ENCODE measurements around the gene GBA2. TPM values are rescaled to one million over a fixed set of nuclear protein-coding genes. Genes with fewer than 3 reads are reported as not detected.

The GBA2 gene
- total and polyA plus RNA-seq, 8 donors, result 63.3 to 113 (median 92.2) TPM

DNA sequence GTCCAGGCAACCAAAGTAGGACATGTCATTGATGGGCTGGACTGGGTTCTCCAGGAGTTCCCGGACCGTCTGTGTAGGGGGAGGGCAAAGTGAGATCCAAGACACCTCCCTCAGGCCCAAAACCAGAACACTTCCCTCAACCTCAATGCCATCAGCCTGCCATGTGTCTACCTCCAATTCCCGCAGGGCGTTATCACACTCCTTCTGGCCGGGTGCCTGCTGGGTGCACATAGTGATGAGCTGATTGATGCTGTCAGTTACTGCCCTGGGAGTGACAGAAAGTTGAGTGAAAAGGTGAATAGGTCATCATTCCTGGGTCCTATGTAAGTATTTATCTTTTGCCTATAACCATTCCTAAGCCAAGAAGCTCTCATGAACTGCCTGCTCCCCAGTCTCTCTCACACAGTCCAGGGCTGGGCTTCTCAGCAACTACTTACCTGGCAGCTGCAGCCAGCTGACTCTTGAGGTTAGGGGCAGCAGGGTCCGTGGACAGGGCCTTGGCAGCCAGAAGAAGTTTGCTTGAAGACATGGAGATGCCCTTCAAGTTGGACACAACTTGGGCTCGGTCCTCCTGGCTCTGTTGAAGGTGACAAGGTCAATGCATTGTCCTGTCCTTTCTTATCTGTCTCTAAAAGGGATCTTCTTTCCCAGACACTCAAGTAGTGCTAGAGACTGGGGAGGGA lies 38.1 kb downstream of the GBA2 start:
- Histone ChIP-seq H3K27ac (no peak overlapping the region), H3K36me3 (peaks cover 2 to 100% of the 10 kb centered on the region in 2 donors), H3K4me1 (no peaks in the 10 kb centered on the region), H3K9me3 (no peaks in the 10 kb centered on the region), H3K4me3 (no peak overlapping the region), H3K27me3 (no peaks in the 10 kb centered on the region)
- intact Hi-C loops (cut with DNase I), result no loop called here
- DNase-seq (no peak), ATAC-seq (no peak)
- TF ChIP-seq, protein P1, sequence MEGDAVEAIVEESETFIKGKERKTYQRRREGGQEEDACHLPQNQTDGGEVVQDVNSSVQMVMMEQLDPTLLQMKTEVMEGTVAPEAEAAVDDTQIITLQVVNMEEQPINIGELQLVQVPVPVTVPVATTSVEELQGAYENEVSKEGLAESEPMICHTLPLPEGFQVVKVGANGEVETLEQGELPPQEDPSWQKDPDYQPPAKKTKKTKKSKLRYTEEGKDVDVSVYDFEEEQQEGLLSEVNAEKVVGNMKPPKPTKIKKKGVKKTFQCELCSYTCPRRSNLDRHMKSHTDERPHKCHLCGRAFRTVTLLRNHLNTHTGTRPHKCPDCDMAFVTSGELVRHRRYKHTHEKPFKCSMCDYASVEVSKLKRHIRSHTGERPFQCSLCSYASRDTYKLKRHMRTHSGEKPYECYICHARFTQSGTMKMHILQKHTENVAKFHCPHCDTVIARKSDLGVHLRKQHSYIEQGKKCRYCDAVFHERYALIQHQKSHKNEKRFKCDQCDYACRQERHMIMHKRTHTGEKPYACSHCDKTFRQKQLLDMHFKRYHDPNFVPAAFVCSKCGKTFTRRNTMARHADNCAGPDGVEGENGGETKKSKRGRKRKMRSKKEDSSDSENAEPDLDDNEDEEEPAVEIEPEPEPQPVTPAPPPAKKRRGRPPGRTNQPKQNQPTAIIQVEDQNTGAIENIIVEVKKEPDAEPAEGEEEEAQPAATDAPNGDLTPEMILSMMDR (IDR thresholded peaks at IDR 0.05), result no peak

DNA sequence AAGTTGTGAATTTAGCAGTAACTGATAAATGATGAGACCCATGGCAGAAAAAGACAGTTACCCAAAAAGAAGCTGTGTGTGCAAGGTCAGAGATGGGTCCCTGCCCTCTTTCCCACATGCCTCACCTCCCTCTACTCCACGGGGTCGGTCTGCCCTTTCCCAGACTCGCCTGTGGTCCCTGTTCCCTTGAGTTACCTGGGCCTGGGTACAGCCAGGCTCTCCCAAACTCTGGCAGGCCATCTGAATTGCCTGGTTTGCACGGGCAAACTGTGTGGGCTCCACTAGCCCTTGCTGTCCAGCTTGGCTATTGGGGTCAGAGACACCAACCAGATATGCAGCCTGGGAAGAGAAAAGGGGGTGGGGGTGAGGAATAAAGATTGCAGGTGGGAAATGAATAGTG lies 40.9 kb downstream of the GBA2 start:
- Histone ChIP-seq H3K4me3 (no peak overlapping the region), H3K27ac (no peak overlapping the region), H3K9me3 (no peaks in the 10 kb centered on the region), H3K27me3 (no peaks in the 10 kb centered on the region), H3K4me1 (no peaks in the 10 kb centered on the region), H3K36me3 (peaks cover 2 to 100% of the 10 kb centered on the region in 2 donors)
- DNase-seq (no peak), ATAC-seq (no peak)
- intact Hi-C loops (cut with DNase I), result no loop called here
- TF ChIP-seq, protein P1 (IDR thresholded peaks at IDR 0.05), result no peak

DNA sequence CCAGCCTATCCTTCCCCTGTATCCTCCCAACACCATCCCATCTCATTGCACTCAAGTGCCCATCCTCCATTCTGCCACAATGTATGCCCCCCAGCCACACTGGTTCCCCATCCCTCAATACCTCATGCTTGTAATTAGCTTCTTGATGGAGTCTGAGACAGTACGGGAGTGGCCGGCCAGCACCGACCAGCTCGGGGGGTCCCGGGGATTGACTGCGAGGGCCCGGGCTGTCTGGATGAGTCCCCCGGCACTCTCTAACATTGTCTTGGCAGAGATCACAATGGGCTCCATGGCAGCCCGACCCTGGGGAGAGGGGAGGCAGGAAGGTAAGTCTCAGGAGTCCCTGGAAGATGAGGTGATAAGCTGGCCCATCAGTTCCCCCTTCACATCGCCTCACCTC lies 42.1 kb downstream of the GBA2 start:
- no peak overlapping the region for H3K4me3 ChIP-seq
- TF ChIP-seq, protein P1 (IDR thresholded peaks at IDR 0.05), result no peak
- ATAC-seq (no peak), DNase-seq (no peak)
- H3K27me3 ChIP-seq, result no peaks in the 10 kb centered on the region
- no peaks in the 10 kb centered on the region for H3K4me1 ChIP-seq
- no peaks in the 10 kb centered on the region for H3K9me3 ChIP-seq
- peaks cover 2 to 100% of the 10 kb centered on the region in 2 donors for H3K36me3 ChIP-seq
- no peak overlapping the region for H3K27ac ChIP-seq
- intact Hi-C loops (cut with DNase I), result no loop called here

DNA sequence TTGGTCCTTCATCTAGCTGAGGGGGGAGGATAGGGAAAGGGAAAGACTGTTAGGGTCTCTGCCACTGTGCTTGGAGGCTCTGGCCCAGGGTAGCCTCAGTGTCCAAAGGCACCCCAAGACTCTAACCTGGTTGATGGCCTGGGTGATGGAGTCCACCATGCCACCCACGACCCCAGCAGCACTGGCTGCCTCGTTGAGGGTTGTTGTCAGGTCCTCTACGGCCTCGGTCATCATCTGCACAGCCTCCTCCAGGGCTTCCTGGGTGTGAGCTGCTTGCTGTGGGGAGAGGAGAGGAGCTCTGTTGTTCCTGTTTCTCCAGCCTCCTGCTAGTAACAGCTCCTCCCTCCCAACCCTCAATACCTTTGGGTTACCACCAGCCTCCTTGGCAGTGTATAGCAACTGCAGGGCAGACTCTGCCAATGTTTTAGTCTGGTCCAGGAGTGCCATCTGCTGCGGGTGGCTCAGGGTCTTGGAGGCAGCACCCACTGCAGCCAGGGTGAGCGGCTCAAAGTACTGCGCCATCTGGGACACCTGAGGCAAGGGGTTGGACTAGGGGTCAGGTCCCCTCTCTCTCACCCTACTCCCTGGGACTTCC lies 43.1 kb downstream of the GBA2 start:
- intact Hi-C loops (cut with DNase I), result no loop called here
- DNase-seq, result no peak
- Histone ChIP-seq H3K27me3 (no peaks in the 10 kb centered on the region), H3K9me3 (no peaks in the 10 kb centered on the region), H3K4me3 (no peak overlapping the region), H3K27ac (no peak overlapping the region), H3K36me3 (peaks cover 2 to 100% of the 10 kb centered on the region in 2 donors), H3K4me1 (no peaks in the 10 kb centered on the region)
- ATAC-seq, result no peak
- TF ChIP-seq, protein P1 (IDR thresholded peaks at IDR 0.05), result no peak

DNA sequence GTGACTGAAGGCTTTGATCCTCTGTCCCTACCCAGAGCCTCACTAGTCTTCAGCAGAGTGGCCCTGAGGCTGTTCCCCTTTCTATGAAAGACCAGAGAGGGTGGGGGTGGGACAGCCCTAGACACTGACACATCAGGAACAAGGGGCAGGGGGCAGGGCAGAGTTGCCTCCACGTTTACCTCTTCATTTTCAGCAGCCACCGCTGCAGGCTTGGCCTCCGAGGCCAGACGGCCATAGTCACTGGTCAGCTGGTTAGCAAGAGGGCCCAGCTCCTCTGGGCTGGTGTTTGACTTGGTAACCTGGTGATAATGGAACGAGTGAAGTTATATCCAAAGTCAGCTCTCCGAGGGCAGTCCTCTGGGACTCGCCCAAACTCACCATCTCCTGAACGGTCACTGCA lies 43.7 kb downstream of the GBA2 start:
- peaks cover 2 to 100% of the 10 kb centered on the region in 2 donors for H3K36me3 ChIP-seq
- no peak overlapping the region for H3K27ac ChIP-seq
- no peak for ATAC-seq
- no peak overlapping the region for H3K4me3 ChIP-seq
- TF ChIP-seq, protein P1 (IDR thresholded peaks at IDR 0.05), result no peak
- H3K4me1 ChIP-seq, result no peaks in the 10 kb centered on the region
- intact Hi-C loops (cut with DNase I), result no loop called here
- DNase-seq, result no peak
- H3K27me3 ChIP-seq, result no peaks in the 10 kb centered on the region
- no peaks in the 10 kb centered on the region for H3K9me3 ChIP-seq
